Endometrial microvascular endothelial cells (primary cell): ENCODE results near the gene VPS29. TPM values are rescaled to one million over a fixed set of nuclear protein-coding genes. Genes with fewer than 3 reads are reported as not detected.
"Not testable (repeated sequence)": the region's sequence is repeated elsewhere in the genome, so short reads cannot be mapped to it uniquely, and the experiment has no call there.

Source experiments
- in situ Hi-C: cut with HindIII; loops from 2 replicates; pipeline ENCODE4 v1.10.0; 2017; ENCODE audit warnings: low sequenced_read_pairs, low pct_unique_long_range_greater_than_20kb; ENCODE audit errors: inconsistent ontology term
- total RNA-seq: library from RNA; depleted of rRNA; stranded (reverse); fragments of >200 nt; gene quantifications from one replicate; pipeline ENCODE4 v1.2.3, GENCODE V29; 2015; ENCODE audit errors: inconsistent ontology term

Gene VPS29
- total RNA-seq, 1 donor from 2014 or later: 134 TPM

DNA sequence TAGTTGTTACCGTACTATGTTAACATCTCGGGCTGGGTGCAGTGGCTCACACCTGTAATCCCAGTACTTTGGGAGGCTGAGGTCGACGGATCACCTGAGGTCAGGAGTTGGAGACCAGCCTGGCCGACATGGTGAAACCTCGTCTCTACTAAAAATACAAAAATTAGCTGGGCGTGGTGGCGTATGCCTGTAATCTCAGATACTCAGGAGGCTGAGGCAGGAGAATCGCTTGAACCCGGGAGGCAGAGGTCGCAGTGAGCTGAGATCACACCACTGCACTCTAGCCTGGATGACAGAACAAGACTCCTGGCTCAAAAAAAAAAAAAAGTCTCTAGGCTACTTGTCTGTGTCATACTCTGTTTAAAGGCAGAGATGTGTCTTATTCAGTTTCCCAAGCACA is 36.1 kb downstream of the VPS29 start:
- in situ Hi-C loops: loop anchor here (5.0 kb wide), 1 partner anchor 37 kb away; the partner anchor contains the start of genes RAD9B and VPS29

- in situ Hi-C loops: loop anchor here (5.0 kb wide), 1 partner anchor 37 kb away; the partner anchor contains the start of genes RAD9B and VPS29
Measured at GRCh38 chr12:110465024-110465423, 36.9 kb downstream of the VPS29 start.

DNA sequence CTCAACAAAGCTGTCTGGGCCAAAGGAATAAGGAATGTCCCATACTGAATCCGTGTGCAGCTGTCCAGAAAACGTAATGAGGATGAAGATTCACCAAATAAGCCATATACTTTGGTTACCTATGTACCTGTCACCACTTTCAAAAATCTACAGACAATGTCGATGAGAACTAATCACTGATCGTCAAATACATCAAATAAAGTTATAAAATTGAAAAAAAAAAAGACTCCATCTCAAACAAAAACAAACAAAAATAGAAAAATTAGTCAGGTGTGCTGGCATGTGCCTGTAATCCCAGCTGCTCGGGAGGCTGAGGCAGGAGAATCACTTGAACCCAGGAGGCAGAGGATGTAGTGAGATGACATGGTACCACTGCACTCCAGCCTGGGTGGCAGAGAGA is 40.7 kb downstream of the VPS29 start:
- in situ Hi-C loops: not testable (repeated sequence)

GRCh38 chr12:110458756-110459155 is 43.2 kb downstream of the VPS29 start:
- in situ Hi-C loops: no loop called here

DNA sequence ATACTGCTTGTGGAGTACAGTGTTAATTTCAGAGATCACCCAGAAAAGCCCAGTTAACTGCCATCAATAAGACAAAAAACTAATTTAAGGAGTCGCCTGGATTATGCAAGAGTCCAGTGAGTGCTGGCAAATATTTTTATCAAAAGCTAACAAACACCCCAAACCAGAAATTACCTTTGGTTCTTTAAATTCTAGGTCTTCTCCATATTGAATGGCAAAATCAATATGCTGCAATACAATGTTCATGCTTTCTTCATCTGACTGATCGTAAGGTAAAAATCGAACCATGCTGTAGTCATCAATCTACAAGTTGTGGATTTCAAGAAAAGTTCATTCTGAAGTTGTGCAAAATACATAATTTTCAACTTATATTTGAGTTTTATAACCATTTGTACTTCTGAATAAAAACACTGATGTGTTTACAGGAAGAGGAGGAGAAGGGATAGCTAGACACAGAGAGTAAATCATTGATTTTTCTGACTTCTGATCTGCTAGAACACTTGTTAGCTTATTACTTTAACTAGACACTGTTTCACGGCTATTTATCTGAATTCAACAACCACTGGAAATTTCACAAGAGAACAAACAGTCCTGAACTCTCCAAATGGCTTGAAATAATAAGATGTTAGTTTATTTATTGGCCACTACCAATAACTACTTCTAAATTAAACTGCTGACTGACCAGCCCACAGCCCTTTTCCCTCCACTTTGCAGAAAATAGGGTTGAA is 48.2 kb downstream of the VPS29 start:
- in situ Hi-C loops: no loop called here

- in situ Hi-C loops: no loop called here
Measured at GRCh38 chr12:110451263-110451662, 50.6 kb downstream of the VPS29 start.

DNA sequence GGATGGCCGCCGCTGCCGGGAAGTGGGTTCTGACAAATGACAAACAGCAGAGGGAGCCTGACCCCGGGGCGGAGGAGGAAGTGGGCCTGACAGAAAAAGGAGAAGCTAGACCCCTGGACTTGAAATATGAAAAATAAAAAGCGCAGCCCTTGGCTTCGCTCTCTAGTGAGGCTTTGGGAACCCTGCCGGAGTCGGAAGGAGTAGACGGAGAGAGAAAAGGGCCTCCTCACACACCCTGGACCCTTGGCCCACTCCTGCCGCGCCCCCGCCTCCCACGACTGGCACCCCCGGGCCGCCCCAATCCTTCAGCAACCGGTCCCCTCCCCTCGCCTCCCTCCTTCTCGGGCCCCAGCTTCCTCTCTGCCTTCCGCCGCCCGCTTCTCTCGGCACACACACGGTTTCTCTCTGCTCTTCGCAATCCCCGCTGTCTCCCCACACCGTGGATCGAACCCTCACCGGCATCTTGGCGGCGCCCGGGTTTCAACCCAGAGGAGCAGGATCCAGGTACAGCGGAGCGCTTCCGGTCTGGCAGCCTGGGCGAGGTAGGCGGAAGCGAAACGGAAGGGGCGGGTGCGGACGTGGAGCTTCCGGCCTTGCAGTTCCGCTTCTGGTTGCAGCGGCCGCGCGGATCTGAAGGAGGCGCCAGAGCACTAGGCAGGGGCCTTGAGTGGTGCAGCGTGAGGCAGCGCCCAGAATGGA is 52.0 kb downstream of the VPS29 start, which contains the start of gene ARPC3:
ARPC3 (minus strand) TSS at position 539 of the 699 bp plus-strand sequence; CDS start at position 462, 77 bp downstream.
- in situ Hi-C loops: no loop called here

DNA sequence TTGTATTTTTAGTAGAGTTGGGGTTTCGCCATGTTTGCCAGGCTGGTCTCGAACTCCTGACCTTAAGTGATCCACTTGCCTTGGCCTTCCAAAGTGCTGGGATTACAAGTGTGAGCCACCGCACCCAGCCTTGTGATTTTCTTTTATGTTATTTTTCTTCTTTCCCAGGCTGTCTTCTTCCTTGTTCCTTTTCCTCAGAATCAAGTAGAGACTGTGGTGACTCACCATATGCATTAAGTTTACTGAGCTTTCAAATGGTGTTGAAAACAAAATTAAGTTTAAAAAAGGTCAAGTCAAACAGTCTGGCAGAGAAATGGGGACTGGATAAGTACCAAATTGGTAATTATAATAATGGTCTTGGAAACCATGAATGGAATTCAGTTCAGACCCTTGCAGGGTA is 57.5 kb downstream of the VPS29 start:
- in situ Hi-C loops: no loop called here

Other genes starting within 250 kb of the VPS29 start
- 144 TPM for gene ATP2A2, start 220.9 kb downstream of the VPS29 start, total RNA-seq
- gene ANAPC7, start 98.4 kb downstream of the VPS29 start, total RNA-seq: 73.9 TPM
- gene ARPC3, start 51.8 kb downstream of the VPS29 start, total RNA-seq: 1,067 TPM
- gene GPN3, start 33.9 kb downstream of the VPS29 start, total RNA-seq: 21.1 TPM
- gene FAM216A, start 33.3 kb downstream of the VPS29 start, total RNA-seq: 16.7 TPM
- gene RAD9B, start 220 bp upstream of the VPS29 start, total RNA-seq: 0.19 TPM
- gene PPTC7, start 81.2 kb upstream of the VPS29 start, total RNA-seq: 11.3 TPM
- 19.3 TPM for gene TCTN1, start 112.0 kb upstream of the VPS29 start, total RNA-seq
- gene HVCN1, start 187.0 kb upstream of the VPS29 start, total RNA-seq: 9.2 TPM
- 203 TPM for gene PPP1CC, start 240.8 kb upstream of the VPS29 start, total RNA-seq